Loucy (cell line): ENCODE measurements around the gene SHB.

ENCODE experiments used
- EZH2phosphoT487 ChIP-seq: fragments of 200-600 bp; IDR thresholded peaks from 2 replicates; pipeline ENCODE4 v1.6.1; 2018; ENCODE audit warnings: antibody characterized with exemption, mild to moderate bottlenecking, moderate library complexity, borderline replicate concordance
- TF ChIP-seq, protein P1 (sequence below): fragments of 200-600 bp; sonication (generic); conservative IDR thresholded peaks from 2 replicates; pipeline ENCODE4 v1.5.1; 2014; ENCODE audit warnings: mild to moderate bottlenecking, antibody characterized with exemption, low read length

- TF ChIP-seq, protein P1, sequence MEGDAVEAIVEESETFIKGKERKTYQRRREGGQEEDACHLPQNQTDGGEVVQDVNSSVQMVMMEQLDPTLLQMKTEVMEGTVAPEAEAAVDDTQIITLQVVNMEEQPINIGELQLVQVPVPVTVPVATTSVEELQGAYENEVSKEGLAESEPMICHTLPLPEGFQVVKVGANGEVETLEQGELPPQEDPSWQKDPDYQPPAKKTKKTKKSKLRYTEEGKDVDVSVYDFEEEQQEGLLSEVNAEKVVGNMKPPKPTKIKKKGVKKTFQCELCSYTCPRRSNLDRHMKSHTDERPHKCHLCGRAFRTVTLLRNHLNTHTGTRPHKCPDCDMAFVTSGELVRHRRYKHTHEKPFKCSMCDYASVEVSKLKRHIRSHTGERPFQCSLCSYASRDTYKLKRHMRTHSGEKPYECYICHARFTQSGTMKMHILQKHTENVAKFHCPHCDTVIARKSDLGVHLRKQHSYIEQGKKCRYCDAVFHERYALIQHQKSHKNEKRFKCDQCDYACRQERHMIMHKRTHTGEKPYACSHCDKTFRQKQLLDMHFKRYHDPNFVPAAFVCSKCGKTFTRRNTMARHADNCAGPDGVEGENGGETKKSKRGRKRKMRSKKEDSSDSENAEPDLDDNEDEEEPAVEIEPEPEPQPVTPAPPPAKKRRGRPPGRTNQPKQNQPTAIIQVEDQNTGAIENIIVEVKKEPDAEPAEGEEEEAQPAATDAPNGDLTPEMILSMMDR = no peak
- no peak for TF ChIP-seq EZH2phosphoT487
These were observed 56.1 kb downstream of the SHB start for GRCh38 chr9:38012767-38013450.
